Measurements from ENCODE around the gene PRKCZ.
"Not testable (repeated sequence)": the region's sequence is repeated elsewhere in the genome, so short reads cannot be mapped to it uniquely, and the experiment has no call there.

Gene PRKCZ

GRCh38 chr1:2137257-2138121 lies 87.3 kb downstream of the PRKCZ start:
- DNase-seq: no peak

GRCh38 chr1:2139156-2139555 lies 88.9 kb downstream of the PRKCZ start:
- DNase-seq: not testable (repeated sequence)

GRCh38 chr1:2141025-2141424 lies 90.8 kb downstream of the PRKCZ start:
- DNase-seq: no peak

- DNase-seq: no peak
Measured at GRCh38 chr1:2143814-2144500, 93.7 kb downstream of the PRKCZ start.

GRCh38 chr1:2144501-2145090 lies 94.4 kb downstream of the PRKCZ start:
- no peak for DNase-seq

GRCh38 chr1:2145946-2146835 lies 96.0 kb downstream of the PRKCZ start:
- DNase-seq: no peak

- no peak for DNase-seq
Measured at GRCh38 chr1:2146836-2147517, 96.8 kb downstream of the PRKCZ start.

GRCh38 chr1:2147869-2148268 lies 97.7 kb downstream of the PRKCZ start:
- not testable (repeated sequence) for DNase-seq

DNA sequence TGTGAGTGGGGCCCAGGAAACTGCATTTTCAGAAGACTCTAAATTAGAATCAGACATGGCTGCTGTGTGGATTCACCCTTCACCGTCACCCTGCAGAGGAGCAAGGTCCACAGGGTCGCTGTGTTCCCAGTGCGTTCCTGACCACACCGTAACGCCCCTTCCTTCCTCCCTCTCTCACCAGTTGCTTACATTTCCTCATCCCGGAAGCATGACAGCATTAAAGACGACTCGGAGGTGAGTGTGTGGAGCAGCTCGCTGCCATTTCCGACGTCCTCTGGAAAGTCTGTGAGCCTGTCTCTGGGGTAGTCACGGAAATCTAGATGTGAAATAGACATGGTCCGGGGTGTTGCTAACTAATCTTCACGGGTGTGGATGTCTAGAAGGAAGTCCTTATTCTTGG lies 98.5 kb downstream of the PRKCZ start:
- DNase-seq: no peak

DNA sequence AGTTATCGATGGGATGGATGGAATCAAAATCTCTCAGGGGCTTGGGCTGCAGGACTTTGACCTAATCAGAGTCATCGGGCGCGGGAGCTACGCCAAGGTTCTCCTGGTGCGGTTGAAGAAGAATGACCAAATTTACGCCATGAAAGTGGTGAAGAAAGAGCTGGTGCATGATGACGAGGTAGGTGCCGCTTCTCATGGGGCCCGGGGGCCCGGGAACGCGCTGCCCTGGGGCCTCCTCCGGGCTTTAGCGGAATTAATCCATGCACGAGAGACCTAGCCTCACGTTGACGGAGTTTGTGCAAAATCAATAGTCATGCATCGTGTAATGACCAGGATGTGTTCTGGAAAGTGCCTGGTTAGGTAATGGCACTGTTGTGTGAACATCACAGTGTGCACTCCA lies 100.6 kb downstream of the PRKCZ start:
- no peak for DNase-seq

DNA sequence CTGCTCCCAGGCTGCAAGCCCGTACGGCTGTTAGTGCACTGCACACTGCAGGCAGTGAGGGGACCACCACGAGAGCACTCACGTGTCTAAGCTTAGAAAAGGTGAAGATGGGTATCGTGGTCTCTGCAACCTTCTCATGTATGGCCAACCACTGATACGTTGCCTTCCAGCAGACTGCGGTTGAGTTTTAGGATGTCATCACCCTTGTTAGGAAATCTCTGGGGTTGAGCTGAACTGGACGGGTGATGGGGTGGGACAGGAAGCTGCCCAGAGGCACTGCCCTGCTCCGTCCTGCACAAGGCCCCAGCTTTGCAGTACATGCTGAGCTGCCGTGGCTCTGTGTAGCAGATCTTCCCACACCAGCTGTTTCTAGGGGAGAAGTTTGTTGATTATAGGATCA lies 101.0 kb downstream of the PRKCZ start:
- DNase-seq: no peak

DNA sequence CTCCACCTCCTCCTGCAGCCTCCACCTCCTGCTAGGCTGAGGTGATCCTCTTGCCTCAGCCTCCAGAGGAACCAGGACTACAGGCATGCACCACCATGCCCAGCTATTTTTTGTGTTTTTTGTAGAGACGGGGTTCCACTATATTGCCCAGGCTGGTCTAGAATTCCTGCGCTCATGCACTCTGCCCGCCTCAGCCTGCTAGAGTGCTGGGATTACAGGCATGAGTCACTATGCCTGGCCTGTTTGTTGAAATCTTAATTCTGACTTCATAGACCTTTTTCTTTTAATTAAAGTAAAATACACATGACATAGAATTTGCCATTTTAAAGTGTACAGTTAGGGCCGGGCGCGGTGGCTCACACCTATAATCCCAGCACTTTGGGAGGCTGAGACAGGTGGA lies 101.7 kb downstream of the PRKCZ start:
- DNase-seq: no peak

GRCh38 chr1:2152954-2153353 lies 102.7 kb downstream of the PRKCZ start:
- no peak for DNase-seq

DNA sequence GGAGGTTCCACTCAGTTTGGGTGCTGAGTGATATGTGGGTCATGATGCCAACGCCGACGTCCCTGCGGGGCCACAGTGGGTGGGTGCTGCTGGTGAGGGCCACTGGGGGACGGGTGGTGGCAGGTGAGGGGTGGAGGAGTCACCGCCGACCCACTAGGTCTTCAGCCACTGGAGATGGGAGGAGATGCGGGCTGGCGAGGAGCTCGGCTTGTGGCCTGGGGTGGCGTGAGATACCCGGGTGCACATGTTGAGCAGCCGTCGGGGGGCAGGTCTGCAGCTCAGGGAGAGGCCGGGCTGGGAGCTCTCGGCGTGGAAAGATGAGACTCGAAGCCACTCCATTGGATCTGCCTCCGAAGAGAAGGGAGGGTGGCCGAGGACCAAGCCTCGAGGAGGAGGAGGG lies 103.8 kb downstream of the PRKCZ start:
- DNase-seq: no peak

DNA sequence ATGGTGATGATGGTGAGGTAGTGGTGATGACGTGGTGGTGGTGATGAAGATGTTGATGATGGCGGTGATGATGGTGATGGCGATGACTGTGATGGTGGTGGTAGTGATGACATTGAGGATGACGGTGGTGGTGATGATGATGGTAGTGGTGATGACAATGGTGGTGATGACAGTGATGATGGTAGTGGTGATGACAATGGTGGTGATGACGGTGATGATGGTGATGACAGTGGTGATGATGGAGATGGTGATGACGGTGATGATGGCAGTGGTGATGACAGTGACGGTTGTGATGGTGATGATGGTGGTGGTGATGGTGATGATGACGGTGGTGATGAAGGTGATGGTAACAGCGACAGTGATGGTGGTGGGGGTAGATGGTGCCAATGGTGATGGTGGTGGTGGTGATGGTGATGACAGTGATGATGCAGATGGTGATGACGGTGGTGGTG lies 105.0 kb downstream of the PRKCZ start:
- no peak for DNase-seq

DNA sequence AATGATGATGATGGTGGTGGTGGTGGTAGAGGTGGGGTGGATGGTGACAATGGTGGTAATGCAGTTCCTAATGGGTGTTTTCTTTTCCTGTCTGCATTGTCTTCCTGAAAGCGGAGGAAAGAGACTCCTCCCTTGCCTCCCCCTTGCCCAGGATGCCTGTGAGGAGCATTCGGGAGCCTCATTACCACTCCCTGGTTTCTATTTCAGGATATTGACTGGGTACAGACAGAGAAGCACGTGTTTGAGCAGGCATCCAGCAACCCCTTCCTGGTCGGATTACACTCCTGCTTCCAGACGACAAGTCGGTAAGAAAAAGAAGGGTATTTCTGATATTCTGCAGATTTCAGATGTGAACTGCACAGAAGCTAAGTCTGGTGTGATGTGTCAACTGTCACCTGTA lies 105.6 kb downstream of the PRKCZ start:
- no peak for DNase-seq

DNA sequence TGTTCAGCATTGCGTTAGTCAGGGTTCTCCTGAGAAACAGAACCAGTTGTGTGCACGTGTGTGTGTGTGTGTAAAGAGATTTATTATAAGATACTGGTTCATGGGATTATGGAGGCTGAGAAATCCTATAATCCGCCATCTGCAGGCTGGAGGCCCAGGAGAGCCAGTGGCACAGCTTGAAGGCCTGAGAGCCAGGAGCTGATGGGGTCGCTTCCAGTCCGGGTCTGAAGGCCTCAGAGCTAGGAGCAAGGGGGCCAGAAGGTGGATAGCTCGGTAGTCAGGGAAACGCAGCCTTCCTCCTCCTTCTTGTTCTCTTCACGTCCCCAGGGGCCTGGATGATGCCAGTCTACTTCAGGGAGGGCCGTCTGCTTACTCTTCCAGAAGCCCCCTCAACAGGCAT lies 106.7 kb downstream of the PRKCZ start:
- DNase-seq: peak; percentile 99

DNA sequence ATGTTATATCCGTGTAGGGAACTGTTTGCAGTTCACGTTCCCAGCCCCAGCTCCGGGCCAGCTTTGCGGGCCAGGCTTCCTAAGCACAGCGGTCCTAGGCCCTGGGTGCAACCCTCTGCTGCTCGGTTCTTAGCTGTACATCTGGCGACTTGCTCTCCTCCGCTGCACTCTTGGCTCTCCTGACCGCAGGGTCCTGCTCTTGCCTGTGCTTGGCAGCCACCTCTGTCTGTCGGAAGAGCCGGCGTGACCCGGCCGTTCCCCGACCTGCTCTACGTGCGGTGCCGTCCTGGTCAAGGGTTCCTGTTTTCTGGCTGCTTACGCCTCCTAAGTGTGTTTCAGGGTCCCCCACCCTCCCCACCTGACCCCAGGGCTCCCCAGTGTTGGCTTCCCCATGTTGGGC lies 107.6 kb downstream of the PRKCZ start:
- DNase-seq: peak; percentile 26

DNA sequence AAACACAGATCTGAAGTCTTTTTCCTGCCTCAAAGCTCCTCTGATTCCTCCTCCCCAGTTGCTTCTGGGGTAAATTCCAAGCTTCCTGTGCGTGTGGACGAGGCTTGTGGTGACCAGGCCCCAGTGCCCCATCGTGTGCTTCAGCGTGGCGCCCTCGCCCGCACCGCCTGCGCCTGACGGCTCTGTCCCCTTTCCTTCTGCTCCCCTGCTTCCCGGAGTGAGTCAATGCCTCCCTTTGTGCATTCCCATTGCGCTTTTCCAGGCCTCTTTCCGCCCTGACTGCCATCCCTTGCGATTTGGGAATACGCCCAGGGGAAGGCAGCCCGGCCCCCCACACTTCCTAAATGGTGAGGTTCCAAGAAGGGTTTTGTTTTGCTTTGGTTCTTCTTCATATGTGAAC lies 108.1 kb downstream of the PRKCZ start:
- no peak for DNase-seq

DNA sequence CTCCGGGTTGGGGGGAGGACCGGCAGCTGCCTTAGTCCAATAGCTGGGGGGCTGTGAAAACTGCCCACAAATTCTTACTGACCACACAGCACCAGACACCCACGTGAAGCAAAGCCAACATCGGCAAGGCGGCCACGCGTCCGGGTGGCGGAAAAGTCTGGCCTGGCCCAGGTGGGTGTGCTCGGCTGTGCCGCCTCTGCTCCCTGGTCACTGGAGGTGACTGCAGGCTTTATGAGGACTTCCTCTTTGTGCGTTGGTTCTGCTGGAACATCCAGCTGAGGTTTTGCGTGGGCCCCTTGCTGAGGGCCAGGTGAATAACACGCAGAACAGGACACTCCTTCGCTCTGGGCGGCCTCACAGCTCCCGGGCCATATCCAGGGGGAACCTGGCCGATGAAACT lies 108.9 kb downstream of the PRKCZ start:
- no peak for DNase-seq

- no peak for DNase-seq
Measured at GRCh38 chr1:2160451-2161300, 110.5 kb downstream of the PRKCZ start.

Data from NCI-H82 (cell line).